ENCODE data around the gene GALNTL6.

GALNTL6 gene

GRCh38 chr4:172986114-172986513, 1172.9 kb downstream of the GALNTL6 start:
- Histone ChIP-seq H3F3A (ENCODE audit: low read depth) (no peaks in the 10 kb centered on the region), H3K79me2 (ENCODE audit: insufficient read depth, low read length) (no peaks in the 10 kb centered on the region), H3K9ac (ENCODE audit: low read depth, low read length, poor library complexity, severe bottlenecking) (no peak overlapping the region), H3K4me2 (ENCODE audit: low read depth, low read length, poor library complexity, severe bottlenecking) (no peak overlapping the region), H3K4me3 (ENCODE audit: low read length, poor library complexity, severe bottlenecking) (no peak overlapping the region), H3K27me3 (ENCODE audit: insufficient read depth, low read length, poor library complexity, severe bottlenecking) (no peaks in the 10 kb centered on the region), H3K4me1 (ENCODE audit: insufficient read depth, low read length, poor library complexity, severe bottlenecking) (peaks cover 11% of the 10 kb centered on the region), H3K9me2 (replicated peaks; ENCODE audit: low read depth, low read length) (no peaks in the 10 kb centered on the region), H2AFZ (ENCODE audit: low read length) (no peak overlapping the region), H3K9me3 (ENCODE audit: insufficient read depth, low read depth, low read length) (peaks cover 4% of the 10 kb centered on the region; the same call in 1 of the 2 replicates), H4K20me1 (ENCODE audit: insufficient read depth, low read length, poor library complexity, severe bottlenecking) (no peaks in the 10 kb centered on the region), H3K36me3 (ENCODE audit: insufficient read depth, low read length) (no peaks in the 10 kb centered on the region)
- no peak for TF ChIP-seq CTCF (conservative IDR thresholded peaks at IDR 0.05; ENCODE audit: low read length)
- TF ChIP-seq EZH2phosphoT487 (IDR thresholded peaks at IDR 0.05; ENCODE audit: borderline replicate concordance): no peak

- peak overlapping the region; percentile 10 for H3K4me2 ChIP-seq (ENCODE audit: low read depth, low read length, poor library complexity, severe bottlenecking)
- no peaks in the 10 kb centered on the region for H3K9me2 ChIP-seq (replicated peaks; ENCODE audit: low read depth, low read length)
- no peak overlapping the region for H3K9ac ChIP-seq (ENCODE audit: low read depth, low read length, poor library complexity, severe bottlenecking)
- no peaks in the 10 kb centered on the region for H3K27me3 ChIP-seq (ENCODE audit: insufficient read depth, low read length, poor library complexity, severe bottlenecking)
- H3K9me3 ChIP-seq (ENCODE audit: insufficient read depth, low read depth, low read length): peaks cover 4% of the 10 kb centered on the region; the same call in 1 of the 2 replicates
- no peaks in the 10 kb centered on the region for H3K36me3 ChIP-seq (ENCODE audit: insufficient read depth, low read length)
- TF ChIP-seq EZH2phosphoT487 (IDR thresholded peaks at IDR 0.05; ENCODE audit: borderline replicate concordance) (no peak), CTCF (conservative IDR thresholded peaks at IDR 0.05; ENCODE audit: low read length) (no peak)
- no peaks in the 10 kb centered on the region for H3K79me2 ChIP-seq (ENCODE audit: insufficient read depth, low read length)
- no peak overlapping the region for H2AFZ ChIP-seq (ENCODE audit: low read length)
- H3F3A ChIP-seq (ENCODE audit: low read depth): no peaks in the 10 kb centered on the region
- H4K20me1 ChIP-seq (ENCODE audit: insufficient read depth, low read length, poor library complexity, severe bottlenecking): no peaks in the 10 kb centered on the region
- peaks cover 22% of the 10 kb centered on the region for H3K4me1 ChIP-seq (ENCODE audit: insufficient read depth, low read length, poor library complexity, severe bottlenecking)
- H3K4me3 ChIP-seq (ENCODE audit: low read length, poor library complexity, severe bottlenecking): no peak overlapping the region
Measured at GRCh38 chr4:172989984-172990820, 1177.0 kb downstream of the GALNTL6 start.

GRCh38 chr4:172992648-172993378, 1179.6 kb downstream of the GALNTL6 start:
- peaks cover 22% of the 10 kb centered on the region for H3K4me1 ChIP-seq (ENCODE audit: insufficient read depth, low read length, poor library complexity, severe bottlenecking)
- H3F3A ChIP-seq (ENCODE audit: low read depth): no peaks in the 10 kb centered on the region
- H3K4me2 ChIP-seq (ENCODE audit: low read depth, low read length, poor library complexity, severe bottlenecking): peak overlapping the region; percentile 45
- 0 out of 2 replicates have a peak overlapping the region, but pooled peaks have one; percentile 9 for H2AFZ ChIP-seq (ENCODE audit: low read length)
- TF ChIP-seq CTCF (conservative IDR thresholded peaks at IDR 0.05; ENCODE audit: low read length) (no peak), EZH2phosphoT487 (IDR thresholded peaks at IDR 0.05; ENCODE audit: borderline replicate concordance) (no peak)
- no peak overlapping the region for H3K9ac ChIP-seq (ENCODE audit: low read depth, low read length, poor library complexity, severe bottlenecking)
- H3K4me3 ChIP-seq (ENCODE audit: low read length, poor library complexity, severe bottlenecking): no peak overlapping the region
- H4K20me1 ChIP-seq (ENCODE audit: insufficient read depth, low read length, poor library complexity, severe bottlenecking): no peaks in the 10 kb centered on the region
- no peaks in the 10 kb centered on the region for H3K36me3 ChIP-seq (ENCODE audit: insufficient read depth, low read length)
- H3K9me3 ChIP-seq (ENCODE audit: insufficient read depth, low read depth, low read length): peaks cover 4% of the 10 kb centered on the region; the same call in 1 of the 2 replicates
- H3K27me3 ChIP-seq (ENCODE audit: insufficient read depth, low read length, poor library complexity, severe bottlenecking): no peaks in the 10 kb centered on the region
- H3K9me2 ChIP-seq (replicated peaks; ENCODE audit: low read depth, low read length): no peaks in the 10 kb centered on the region
- H3K79me2 ChIP-seq (ENCODE audit: insufficient read depth, low read length): no peaks in the 10 kb centered on the region
